GM23338 (cell line): ENCODE measurements around the gene GIMAP5. TPM values are rescaled to one million over a fixed set of nuclear protein-coding genes. Genes with fewer than 3 reads are reported as not detected.

Experiments used
- ATAC-seq: fragments of 200-7000 bp; cut with Tn5 transposase; 3 replicates; pipeline ENCODE4 v1.9.1; 2020
- DNase-seq: peaks from one replicate; pipeline ENCODE4 v3.0.0-alpha.2; 2015; ENCODE audit warnings: low spot score
- H2AFZ ChIP-seq: fragments of 200-600 bp; sonication (generic); 2 replicates; pipeline ENCODE4 v1.8.0; 2016; ENCODE audit warnings: antibody characterized with exemption, mild to moderate bottlenecking, moderate library complexity
- H3F3A ChIP-seq: fragments of 200-600 bp; sonication (generic); replicated peaks from 2 replicates; pipeline ENCODE4 v1.8.0; 2017; ENCODE audit warnings: antibody characterized with exemption, mixed run types, low read depth
- H3K27ac ChIP-seq: fragments of 200-600 bp; sonication (generic); 2 replicates; pipeline ENCODE4 v1.6.1; 2016; ENCODE audit warnings: low read depth
- H3K27me3 ChIP-seq: fragments of 200-600 bp; sonication (generic); 2 replicates; pipeline ENCODE4 v1.8.0; 2016; ENCODE audit warnings: mild to moderate bottlenecking, mixed run types, moderate library complexity; ENCODE audit not compliant: insufficient read depth
- H3K36me3 ChIP-seq: fragments of 200-600 bp; sonication (generic); 2 replicates; pipeline ENCODE4 v1.8.0; 2016; ENCODE audit warnings: mild to moderate bottlenecking; ENCODE audit not compliant: insufficient read depth
- H3K4me1 ChIP-seq: fragments of 200-600 bp; sonication (generic); 2 replicates; pipeline ENCODE4 v1.8.0; 2016; ENCODE audit warnings: mild to moderate bottlenecking, moderate library complexity; ENCODE audit not compliant: insufficient read depth
- H3K4me2 ChIP-seq: fragments of 200-600 bp; sonication (generic); 2 replicates; pipeline ENCODE4 v1.7.1; 2017; ENCODE audit warnings: mixed run types
- H3K4me3 ChIP-seq: fragments of 200-600 bp; sonication (generic); 2 replicates; pipeline ENCODE4 v1.6.1; 2016; ENCODE audit warnings: mixed run types
- H3K79me2 ChIP-seq: fragments of 200-600 bp; sonication (generic); replicated peaks from 2 replicates; pipeline ENCODE4 v1.8.0; 2017; ENCODE audit warnings: mild to moderate bottlenecking; ENCODE audit not compliant: insufficient read depth
- H3K9me2 ChIP-seq: fragments of 200-600 bp; sonication (generic); 2 replicates; pipeline ENCODE4 v1.8.0; 2017; ENCODE audit not compliant: insufficient read depth
- H4K20me1 ChIP-seq: fragments of 200-600 bp; sonication (generic); replicated peaks from 2 replicates; pipeline ENCODE4 v1.8.0; 2017; ENCODE audit warnings: mild to moderate bottlenecking; ENCODE audit not compliant: insufficient read depth
- H3K27ac Mint-ChIP-seq: 2 replicates; pipeline ENCODE4 v1.8.0; 2020; ENCODE audit warnings: inconsistent platforms, mild to moderate bottlenecking, moderate library complexity, mixed read lengths
- H3K27me3 Mint-ChIP-seq: 3 replicates; pipeline ENCODE4 v1.8.0; 2022; ENCODE audit warnings: low read depth, mild to moderate bottlenecking, moderate library complexity, mixed read lengths, inconsistent platforms; ENCODE audit not compliant: insufficient read depth, poor library complexity
- H3K36me3 Mint-ChIP-seq: 3 replicates; pipeline ENCODE4 v1.8.0; 2021; ENCODE audit warnings: low read depth, mild to moderate bottlenecking, inconsistent platforms, moderate library complexity, mixed read lengths
- H3K4me1 Mint-ChIP-seq: 3 replicates; pipeline ENCODE4 v1.8.0; 2020; ENCODE audit warnings: mild to moderate bottlenecking, inconsistent platforms, mixed read lengths
- H3K4me3 Mint-ChIP-seq: 3 replicates; pipeline ENCODE4 v1.8.0; 2021; ENCODE audit warnings: moderate library complexity, mild to moderate bottlenecking, inconsistent platforms, mixed read lengths
- H3K9me3 Mint-ChIP-seq: 3 replicates; pipeline ENCODE4 v1.8.0; 2020; ENCODE audit warnings: moderate library complexity, mild to moderate bottlenecking, inconsistent platforms, mixed read lengths
- CREB1 ChIP-seq: fragments of 250-450 bp; sonication (Bioruptor Pico); IDR thresholded peaks from 2 replicates; pipeline ENCODE4 v1.5.0; 2020; ENCODE audit warnings: low read depth, mild to moderate bottlenecking, moderate library complexity
- EZH2 ChIP-seq: fragments of 200-600 bp; sonication (generic); IDR thresholded peaks from one replicate; pipeline ENCODE4 v1.8.0; 2017; ENCODE audit warnings: antibody characterized with exemption, mild to moderate bottlenecking, low read depth; ENCODE audit not compliant: unreplicated experiment
- EZH2phosphoT487 ChIP-seq: fragments of 200-600 bp; sonication (generic); IDR thresholded peaks from one replicate; pipeline ENCODE4 v1.8.1; 2018; ENCODE audit warnings: antibody characterized with exemption; ENCODE audit not compliant: unreplicated experiment
- JUNB ChIP-seq: IDR thresholded peaks from one replicate; pipeline ENCODE4 v1.6.1; 2016; ENCODE audit warnings: antibody characterized with exemption; ENCODE audit not compliant: unreplicated experiment
- NANOG ChIP-seq: IDR thresholded peaks from 2 replicates; pipeline ENCODE4 v1.6.1; 2016; ENCODE audit warnings: antibody characterized with exemption, borderline replicate concordance
- POLR2AphosphoS5 ChIP-seq: IDR thresholded peaks from 2 replicates; pipeline ENCODE4 v1.6.1; 2016; ENCODE audit warnings: antibody characterized with exemption, low read depth
- STAT1 ChIP-seq: IDR thresholded peaks from one replicate; pipeline ENCODE4 v1.6.1; 2016; ENCODE audit warnings: antibody characterized with exemption; ENCODE audit not compliant: unreplicated experiment
- ZNF114 ChIP-seq: fragments of 250-450 bp; sonication (Bioruptor Pico); IDR thresholded peaks from 2 replicates; pipeline ENCODE4 v1.5.0; 2020; ENCODE audit warnings: mild to moderate bottlenecking, moderate library complexity
- ZNF331 ChIP-seq: fragments of 250-450 bp; sonication (Bioruptor Pico); IDR thresholded peaks from 2 replicates; pipeline ENCODE4 v1.5.0; 2020; ENCODE audit warnings: low read depth, mild to moderate bottlenecking, moderate library complexity
- polyA plus RNA-seq: library from polyadenylated mRNA; unstranded; fragments of >200 nt; fragmentation: Nextera tagmentation; extraction: Ambion mirVana; gene quantifications from 2 replicates; pipeline ENCODE4 v1.2.1, GENCODE V29; 2016
- total RNA-seq: library from RNA; depleted of rRNA; stranded (reverse); fragments of >200 nt; shearing (Covaris generic); gene quantifications from 2 replicates; pipeline ENCODE4 v1.2.3, GENCODE V29; 2014
- TF ChIP-seq, protein P1 (sequence below): IDR thresholded peaks from one replicate; pipeline ENCODE4 v1.6.1; 2018; ENCODE audit warnings: antibody characterized with exemption; ENCODE audit not compliant: unreplicated experiment
- TF ChIP-seq, protein P2 (sequence below): fragments of 250-450 bp; sonication (Bioruptor Pico); IDR thresholded peaks from 2 replicates; pipeline ENCODE4 v1.5.0; 2020; ENCODE audit warnings: mild to moderate bottlenecking, moderate library complexity
- TF ChIP-seq, protein P3 (sequence below): IDR thresholded peaks from 2 replicates; pipeline ENCODE4 v1.6.1; 2016; ENCODE audit warnings: antibody characterized with exemption
- TF ChIP-seq, protein P4 (sequence below), 2 experiments: fragments of 200-600 bp in 1 of 2; sonication (generic) in 1 of 2; conservative IDR thresholded peaks; 2 replicates each; pipeline versions ENCODE4 v1.5.1 to v1.6.1; 2016 to 2017; ENCODE audit warnings: antibody characterized with exemption in 2 of 2, low read depth in 2 of 2, mild to moderate bottlenecking in 2 of 2, moderate library complexity in 1 of 2

GIMAP5 gene
- total and polyA plus RNA-seq, 2 experiments from 2014 or later = not detected

DNA sequence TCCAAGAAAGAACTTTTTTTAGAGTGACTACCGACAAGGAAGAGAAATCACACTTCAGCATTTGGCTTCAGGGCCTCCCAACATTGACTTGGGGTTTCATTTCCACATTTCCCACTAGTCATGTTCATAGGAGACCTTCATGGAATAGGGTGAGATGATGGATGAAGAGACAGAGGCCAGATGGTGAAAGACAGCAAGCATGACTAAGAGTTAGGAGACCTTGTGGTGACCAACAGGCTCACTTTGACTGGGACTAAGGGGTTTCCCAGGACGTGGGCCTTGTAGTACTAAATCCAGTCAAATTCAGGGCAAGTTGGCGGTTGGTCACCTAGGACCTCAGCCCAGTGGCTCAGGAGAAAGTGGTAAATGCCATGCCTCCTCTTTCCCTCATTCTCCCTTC lies 3.0 kb upstream of the GIMAP5 start:
- Histone ChIP-seq H3K4me2 (no peak overlapping the region), H3K4me3 (no peak overlapping the region), H3K79me2 (no peaks in the 10 kb centered on the region), H3K36me3 (no peaks in the 10 kb centered on the region), H3K27ac (no peak overlapping the region), H3K9me2 (no peaks in the 10 kb centered on the region), H2AFZ (no peak overlapping the region), H3K4me1 (no peaks in the 10 kb centered on the region), H3F3A (no peaks in the 10 kb centered on the region), H4K20me1 (peaks cover 26% of the 10 kb centered on the region), H3K27me3 (peaks cover 99% of the 10 kb centered on the region)
- H3K9me3 Mint-ChIP-seq = peaks cover 13% of the 10 kb centered on the region; the same call in 1 of the 3 replicates
- no peak for DNase-seq
- no peak for ATAC-seq
- H3K36me3 Mint-ChIP-seq = no peaks in the 10 kb centered on the region
- H3K4me3 Mint-ChIP-seq = no peak overlapping the region
- H3K27ac Mint-ChIP-seq = no peak overlapping the region
- no peak for TF ChIP-seq JUNB
- no peak for TF ChIP-seq ZNF114 (CRISPR knock-in tag)
- no peak for TF ChIP-seq EZH2phosphoT487
- no peak for TF ChIP-seq EZH2
- no peak for TF ChIP-seq STAT1
- TF ChIP-seq, protein P1, sequence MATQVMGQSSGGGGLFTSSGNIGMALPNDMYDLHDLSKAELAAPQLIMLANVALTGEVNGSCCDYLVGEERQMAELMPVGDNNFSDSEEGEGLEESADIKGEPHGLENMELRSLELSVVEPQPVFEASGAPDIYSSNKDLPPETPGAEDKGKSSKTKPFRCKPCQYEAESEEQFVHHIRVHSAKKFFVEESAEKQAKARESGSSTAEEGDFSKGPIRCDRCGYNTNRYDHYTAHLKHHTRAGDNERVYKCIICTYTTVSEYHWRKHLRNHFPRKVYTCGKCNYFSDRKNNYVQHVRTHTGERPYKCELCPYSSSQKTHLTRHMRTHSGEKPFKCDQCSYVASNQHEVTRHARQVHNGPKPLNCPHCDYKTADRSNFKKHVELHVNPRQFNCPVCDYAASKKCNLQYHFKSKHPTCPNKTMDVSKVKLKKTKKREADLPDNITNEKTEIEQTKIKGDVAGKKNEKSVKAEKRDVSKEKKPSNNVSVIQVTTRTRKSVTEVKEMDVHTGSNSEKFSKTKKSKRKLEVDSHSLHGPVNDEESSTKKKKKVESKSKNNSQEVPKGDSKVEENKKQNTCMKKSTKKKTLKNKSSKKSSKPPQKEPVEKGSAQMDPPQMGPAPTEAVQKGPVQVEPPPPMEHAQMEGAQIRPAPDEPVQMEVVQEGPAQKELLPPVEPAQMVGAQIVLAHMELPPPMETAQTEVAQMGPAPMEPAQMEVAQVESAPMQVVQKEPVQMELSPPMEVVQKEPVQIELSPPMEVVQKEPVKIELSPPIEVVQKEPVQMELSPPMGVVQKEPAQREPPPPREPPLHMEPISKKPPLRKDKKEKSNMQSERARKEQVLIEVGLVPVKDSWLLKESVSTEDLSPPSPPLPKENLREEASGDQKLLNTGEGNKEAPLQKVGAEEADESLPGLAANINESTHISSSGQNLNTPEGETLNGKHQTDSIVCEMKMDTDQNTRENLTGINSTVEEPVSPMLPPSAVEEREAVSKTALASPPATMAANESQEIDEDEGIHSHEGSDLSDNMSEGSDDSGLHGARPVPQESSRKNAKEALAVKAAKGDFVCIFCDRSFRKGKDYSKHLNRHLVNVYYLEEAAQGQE = no peak
- no peak for TF ChIP-seq CREB1 (CRISPR knock-in tag)
- TF ChIP-seq, protein P2, sequence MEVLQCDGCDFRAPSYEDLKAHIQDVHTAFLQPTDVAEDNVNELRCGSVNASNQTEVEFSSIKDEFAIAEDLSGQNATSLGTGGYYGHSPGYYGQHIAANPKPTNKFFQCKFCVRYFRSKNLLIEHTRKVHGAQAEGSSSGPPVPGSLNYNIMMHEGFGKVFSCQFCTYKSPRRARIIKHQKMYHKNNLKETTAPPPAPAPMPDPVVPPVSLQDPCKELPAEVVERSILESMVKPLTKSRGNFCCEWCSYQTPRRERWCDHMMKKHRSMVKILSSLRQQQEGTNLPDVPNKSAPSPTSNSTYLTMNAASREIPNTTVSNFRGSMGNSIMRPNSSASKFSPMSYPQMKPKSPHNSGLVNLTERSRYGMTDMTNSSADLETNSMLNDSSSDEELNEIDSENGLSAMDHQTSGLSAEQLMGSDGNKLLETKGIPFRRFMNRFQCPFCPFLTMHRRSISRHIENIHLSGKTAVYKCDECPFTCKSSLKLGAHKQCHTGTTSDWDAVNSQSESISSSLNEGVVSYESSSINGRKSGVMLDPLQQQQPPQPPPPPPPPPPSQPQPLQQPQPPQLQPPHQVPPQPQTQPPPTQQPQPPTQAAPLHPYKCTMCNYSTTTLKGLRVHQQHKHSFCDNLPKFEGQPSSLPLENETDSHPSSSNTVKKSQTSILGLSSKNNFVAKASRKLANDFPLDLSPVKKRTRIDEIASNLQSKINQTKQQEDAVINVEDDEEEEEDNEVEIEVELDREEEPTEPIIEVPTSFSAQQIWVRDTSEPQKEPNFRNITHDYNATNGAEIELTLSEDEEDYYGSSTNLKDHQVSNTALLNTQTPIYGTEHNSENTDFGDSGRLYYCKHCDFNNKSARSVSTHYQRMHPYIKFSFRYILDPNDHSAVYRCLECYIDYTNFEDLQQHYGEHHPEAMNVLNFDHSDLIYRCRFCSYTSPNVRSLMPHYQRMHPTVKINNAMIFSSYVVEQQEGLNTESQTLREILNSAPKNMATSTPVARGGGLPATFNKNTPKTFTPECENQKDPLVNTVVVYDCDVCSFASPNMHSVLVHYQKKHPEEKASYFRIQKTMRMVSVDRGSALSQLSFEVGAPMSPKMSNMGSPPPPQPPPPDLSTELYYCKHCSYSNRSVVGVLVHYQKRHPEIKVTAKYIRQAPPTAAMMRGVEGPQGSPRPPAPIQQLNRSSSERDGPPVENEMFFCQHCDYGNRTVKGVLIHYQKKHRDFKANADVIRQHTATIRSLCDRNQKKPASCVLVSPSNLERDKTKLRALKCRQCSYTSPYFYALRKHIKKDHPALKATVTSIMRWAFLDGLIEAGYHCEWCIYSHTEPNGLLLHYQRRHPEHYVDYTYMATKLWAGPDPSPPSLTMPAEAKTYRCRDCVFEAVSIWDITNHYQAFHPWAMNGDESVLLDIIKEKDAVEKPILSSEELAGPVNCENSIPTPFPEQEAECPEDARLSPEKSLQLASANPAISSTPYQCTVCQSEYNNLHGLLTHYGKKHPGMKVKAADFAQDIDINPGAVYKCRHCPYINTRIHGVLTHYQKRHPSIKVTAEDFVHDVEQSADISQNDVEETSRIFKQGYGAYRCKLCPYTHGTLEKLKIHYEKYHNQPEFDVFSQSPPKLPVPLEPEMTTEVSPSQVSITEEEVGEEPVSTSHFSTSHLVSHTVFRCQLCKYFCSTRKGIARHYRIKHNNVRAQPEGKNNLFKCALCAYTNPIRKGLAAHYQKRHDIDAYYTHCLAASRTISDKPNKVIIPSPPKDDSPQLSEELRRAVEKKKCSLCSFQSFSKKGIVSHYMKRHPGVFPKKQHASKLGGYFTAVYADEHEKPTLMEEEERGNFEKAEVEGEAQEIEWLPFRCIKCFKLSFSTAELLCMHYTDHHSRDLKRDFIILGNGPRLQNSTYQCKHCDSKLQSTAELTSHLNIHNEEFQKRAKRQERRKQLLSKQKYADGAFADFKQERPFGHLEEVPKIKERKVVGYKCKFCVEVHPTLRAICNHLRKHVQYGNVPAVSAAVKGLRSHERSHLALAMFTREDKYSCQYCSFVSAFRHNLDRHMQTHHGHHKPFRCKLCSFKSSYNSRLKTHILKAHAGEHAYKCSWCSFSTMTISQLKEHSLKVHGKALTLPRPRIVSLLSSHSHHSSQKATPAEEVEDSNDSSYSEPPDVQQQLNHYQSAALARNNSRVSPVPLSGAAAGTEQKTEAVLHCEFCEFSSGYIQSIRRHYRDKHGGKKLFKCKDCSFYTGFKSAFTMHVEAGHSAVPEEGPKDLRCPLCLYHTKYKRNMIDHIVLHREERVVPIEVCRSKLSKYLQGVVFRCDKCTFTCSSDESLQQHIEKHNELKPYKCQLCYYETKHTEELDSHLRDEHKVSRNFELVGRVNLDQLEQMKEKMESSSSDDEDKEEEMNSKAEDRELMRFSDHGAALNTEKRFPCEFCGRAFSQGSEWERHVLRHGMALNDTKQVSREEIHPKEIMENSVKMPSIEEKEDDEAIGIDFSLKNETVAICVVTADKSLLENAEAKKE (CRISPR knock-in tag) = no peak
- TF ChIP-seq, protein P3, sequence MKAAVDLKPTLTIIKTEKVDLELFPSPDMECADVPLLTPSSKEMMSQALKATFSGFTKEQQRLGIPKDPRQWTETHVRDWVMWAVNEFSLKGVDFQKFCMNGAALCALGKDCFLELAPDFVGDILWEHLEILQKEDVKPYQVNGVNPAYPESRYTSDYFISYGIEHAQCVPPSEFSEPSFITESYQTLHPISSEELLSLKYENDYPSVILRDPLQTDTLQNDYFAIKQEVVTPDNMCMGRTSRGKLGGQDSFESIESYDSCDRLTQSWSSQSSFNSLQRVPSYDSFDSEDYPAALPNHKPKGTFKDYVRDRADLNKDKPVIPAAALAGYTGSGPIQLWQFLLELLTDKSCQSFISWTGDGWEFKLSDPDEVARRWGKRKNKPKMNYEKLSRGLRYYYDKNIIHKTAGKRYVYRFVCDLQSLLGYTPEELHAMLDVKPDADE = no peak
- TF ChIP-seq POLR2AphosphoS5 = no peak
- TF ChIP-seq, protein P4, sequence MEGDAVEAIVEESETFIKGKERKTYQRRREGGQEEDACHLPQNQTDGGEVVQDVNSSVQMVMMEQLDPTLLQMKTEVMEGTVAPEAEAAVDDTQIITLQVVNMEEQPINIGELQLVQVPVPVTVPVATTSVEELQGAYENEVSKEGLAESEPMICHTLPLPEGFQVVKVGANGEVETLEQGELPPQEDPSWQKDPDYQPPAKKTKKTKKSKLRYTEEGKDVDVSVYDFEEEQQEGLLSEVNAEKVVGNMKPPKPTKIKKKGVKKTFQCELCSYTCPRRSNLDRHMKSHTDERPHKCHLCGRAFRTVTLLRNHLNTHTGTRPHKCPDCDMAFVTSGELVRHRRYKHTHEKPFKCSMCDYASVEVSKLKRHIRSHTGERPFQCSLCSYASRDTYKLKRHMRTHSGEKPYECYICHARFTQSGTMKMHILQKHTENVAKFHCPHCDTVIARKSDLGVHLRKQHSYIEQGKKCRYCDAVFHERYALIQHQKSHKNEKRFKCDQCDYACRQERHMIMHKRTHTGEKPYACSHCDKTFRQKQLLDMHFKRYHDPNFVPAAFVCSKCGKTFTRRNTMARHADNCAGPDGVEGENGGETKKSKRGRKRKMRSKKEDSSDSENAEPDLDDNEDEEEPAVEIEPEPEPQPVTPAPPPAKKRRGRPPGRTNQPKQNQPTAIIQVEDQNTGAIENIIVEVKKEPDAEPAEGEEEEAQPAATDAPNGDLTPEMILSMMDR (conservative IDR thresholded peaks at IDR 0.05; ENCODE audit: low read depth in 2 of 2) = no peak
- TF ChIP-seq ZNF331 (CRISPR knock-in tag) = no peak
- no peak for TF ChIP-seq NANOG
- peaks cover 8% of the 10 kb centered on the region; the same call in 1 of the 3 replicates for H3K4me1 Mint-ChIP-seq
- H3K27me3 Mint-ChIP-seq = peaks cover 96% of the 10 kb centered on the region
